H1 (cell line): ENCODE measurements around the gene ARL6IP6. TPM values are rescaled to one million over a fixed set of nuclear protein-coding genes. Genes with fewer than 3 reads are reported as not detected.

ENCODE experiments used
- CBX5 ChIP-seq: fragments of 300-800, 300-1000 bp; sonication (generic); IDR thresholded peaks from 2 replicates; pipeline ENCODE4 v1.7.1; 2016; ENCODE audit warnings: antibody characterized with exemption, low read length, low read depth
- TAF1 ChIP-seq: IDR thresholded peaks from 2 replicates; pipeline ENCODE4 v1.6.1; 2011; ENCODE audit warnings: mild to moderate bottlenecking, low read depth, low read length
- TBP ChIP-seq: IDR thresholded peaks from 2 replicates; pipeline ENCODE4 v1.6.1; 2011; ENCODE audit warnings: low read depth, low read length, improper control_type of control experiment
- polyA plus RNA-seq, 7 experiments: library from polyadenylated mRNA; depleted of rRNA in 3 of 7; stranded (reverse) in 5 of 7; unstranded in 2 of 7; fragments of >200 nt in 5 of 7; fragments of 200-250 nt in 2 of 7; gene quantifications; 1 replicate in 5 of 7; 2 replicates in 1 of 7; 4 replicates in 1 of 7; pipeline versions ENCODE4 v1.2.1 to v1.2.3, GENCODE V29; 2011 to 2013; ENCODE audit warnings: missing spikeins in 2 of 7, mixed read lengths in 2 of 7
- total RNA-seq: library from RNA; stranded (reverse); fragmentation: NEBNext Ultra II Directional; extraction: Animal tissue kit (Norgen Biotek cat#: 25700); gene quantifications from 2 replicates; pipeline ENCODE4 v1.2.1, GENCODE V29; 2021
- TF ChIP-seq, protein P1 (sequence below): IDR thresholded peaks from 2 replicates; pipeline ENCODE4 v1.6.1; 2011; ENCODE audit warnings: low read length, improper control_type of control experiment

ARL6IP6 gene
- total and polyA plus RNA-seq, 2 of the 8 experiments (the other 6 are each of a cell fraction or from before 2014, with no cell fraction given): 47.3 to 92.9 TPM

DNA sequence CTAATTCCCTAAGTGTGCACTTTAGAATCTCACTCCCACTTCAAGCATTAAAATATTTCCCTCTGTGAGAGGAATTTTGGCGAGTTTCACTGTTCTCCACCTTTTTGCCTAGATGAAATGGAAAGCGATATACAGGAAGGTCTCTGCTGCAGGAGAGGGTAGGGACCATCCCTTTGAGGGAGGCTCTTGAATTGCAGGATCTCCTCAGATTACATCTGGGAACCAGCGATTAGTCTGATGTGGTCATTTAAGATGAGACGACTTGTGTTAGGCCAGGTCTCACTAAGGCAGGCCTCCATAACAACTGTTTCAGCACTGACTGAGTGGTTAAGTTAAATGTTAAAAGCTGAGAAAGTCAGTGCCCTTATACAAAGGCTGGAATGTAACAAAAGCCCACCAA is 74.6 kb downstream of the ARL6IP6 start (continued):
- TF ChIP-seq, protein P1, sequence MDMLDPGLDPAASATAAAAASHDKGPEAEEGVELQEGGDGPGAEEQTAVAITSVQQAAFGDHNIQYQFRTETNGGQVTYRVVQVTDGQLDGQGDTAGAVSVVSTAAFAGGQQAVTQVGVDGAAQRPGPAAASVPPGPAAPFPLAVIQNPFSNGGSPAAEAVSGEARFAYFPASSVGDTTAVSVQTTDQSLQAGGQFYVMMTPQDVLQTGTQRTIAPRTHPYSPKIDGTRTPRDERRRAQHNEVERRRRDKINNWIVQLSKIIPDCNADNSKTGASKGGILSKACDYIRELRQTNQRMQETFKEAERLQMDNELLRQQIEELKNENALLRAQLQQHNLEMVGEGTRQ: no peak
- no peak for TF ChIP-seq CBX5
- no peak for TF ChIP-seq TAF1
- TF ChIP-seq TBP: no peak
